ENCODE results near the gene LBR.

GRCh38 chr1:225450491-225451191, 22.8 kb upstream of the LBR start:
- TF ChIP-seq CTCF (IDR thresholded peaks at IDR 0.05) (no peak), POLR2A (IDR thresholded peaks at IDR 0.05) (no peak)

Data from heart left ventricle (tissue), 13 donors.